IMR-90 (cell line): Measurements from ENCODE around the gene GGN. TPM values are rescaled to one million over a fixed set of nuclear protein-coding genes. Genes with fewer than 3 reads are reported as not detected.

Experiments
- ATAC-seq: fragments of 200-7000 bp; cut with Tn5 transposase; 2 replicates; pipeline ENCODE4 v1.9.1; 2020; ENCODE audit warnings: low read depth, mild to moderate bottlenecking, moderate library complexity
- BruUV-seq: library from RNA; stranded (reverse); fragments of 400-500 nt; replicated peaks from 2 replicates; lab custom pipeline; 2021; lab: Mats Ljungman, UMichigan
- CTCF ChIA-PET: fragments of 300-600 bp; formaldehyde crosslinking; extraction: SDS; loops from one replicate; lab custom pipeline; 2021; ENCODE audit warnings: antibody characterized with exemption; lab: Yijun Ruan, JAX
- POLR2A ChIA-PET: fragments of 300-600 bp; sonication (Branson Sonifier 250); formaldehyde crosslinking; loops from one replicate; lab custom pipeline; 2022; ENCODE audit warnings: antibody characterized with exemption; ENCODE audit not compliant: unreplicated experiment; lab: Charles Lee
- DNase-seq: peaks from one replicate; pipeline ENCODE4 v3.0.0; 2013
- H2AFZ ChIP-seq: replicated peaks from 2 replicates; pipeline ENCODE3; 2013; ENCODE audit warnings: low read length, mild to moderate bottlenecking; ENCODE audit not compliant: poor library complexity
- H2AK5ac ChIP-seq: 2 replicates; pipeline ENCODE4 v1.6.1; 2013; ENCODE audit warnings: low read depth, low read length, inconsistent platforms
- H2AK9ac ChIP-seq: replicated peaks from 2 replicates; pipeline ENCODE3; 2013; ENCODE audit warnings: mild to moderate bottlenecking, low read depth, low read length, moderate library complexity; ENCODE audit not compliant: poor library complexity
- H2BK120ac ChIP-seq: 2 replicates; pipeline ENCODE4 v1.6.1; 2013; ENCODE audit warnings: low read depth, low read length, inconsistent platforms
- H2BK15ac ChIP-seq: 3 replicates; pipeline ENCODE4 v1.6.1; 2013; ENCODE audit warnings: low read depth, low read length, inconsistent platforms
- H2BK20ac ChIP-seq: 2 replicates; pipeline ENCODE4 v1.6.1; 2013; ENCODE audit warnings: low read depth, mild to moderate bottlenecking, inconsistent platforms, low read length, moderate library complexity
- H2BK5ac ChIP-seq: 2 replicates; pipeline ENCODE4 v1.6.1; 2013; ENCODE audit warnings: mild to moderate bottlenecking, low read depth, low read length, inconsistent platforms; ENCODE audit not compliant: poor library complexity, severe bottlenecking
- H3K14ac ChIP-seq: replicated peaks from 2 replicates; pipeline ENCODE4 v1.6.1; 2013; ENCODE audit warnings: low read depth, low read length, inconsistent platforms
- H3K18ac ChIP-seq: 2 replicates; pipeline ENCODE4 v1.6.1; 2013; ENCODE audit warnings: low read depth, low read length, control low read depth
- H3K23ac ChIP-seq: 2 replicates; pipeline ENCODE4 v1.6.1; 2013; ENCODE audit warnings: low read depth, low read length, inconsistent platforms
- H3K27ac ChIP-seq: 2 replicates; pipeline ENCODE4 v1.5.1; 2013; ENCODE audit warnings: mild to moderate bottlenecking, control low read depth, low read length; ENCODE audit not compliant: insufficient read depth
- H3K27me3 ChIP-seq: 2 replicates; pipeline ENCODE4 v1.6.1; 2013; ENCODE audit warnings: low read length; ENCODE audit not compliant: control insufficient read depth, insufficient read depth
- H3K36me3 ChIP-seq: 2 replicates; pipeline ENCODE4 v1.6.1; 2013; ENCODE audit warnings: low read length, mixed read lengths; ENCODE audit not compliant: control insufficient read depth, insufficient read depth
- H3K4ac ChIP-seq: 2 replicates; pipeline ENCODE4 v1.6.1; 2013; ENCODE audit warnings: low read depth, low read length, inconsistent platforms
- H3K4me1 ChIP-seq: 2 replicates; pipeline ENCODE4 v1.6.1; 2013; ENCODE audit warnings: low read length, mixed read lengths; ENCODE audit not compliant: control insufficient read depth, insufficient read depth
- H3K4me2 ChIP-seq: 2 replicates; pipeline ENCODE4 v1.6.1; 2013; ENCODE audit warnings: low read depth, mild to moderate bottlenecking, control low read depth, low read length, moderate library complexity
- H3K4me3 ChIP-seq: 2 replicates; pipeline ENCODE4 v1.5.1; 2013; ENCODE audit warnings: low read depth, mild to moderate bottlenecking, control low read depth, low read length, moderate library complexity; ENCODE audit not compliant: insufficient read depth
- H3K56ac ChIP-seq: 2 replicates; pipeline ENCODE4 v1.6.1; 2013; ENCODE audit warnings: low read length, inconsistent platforms; ENCODE audit not compliant: insufficient read depth; ENCODE audit errors: extremely low read depth
- H3K79me1 ChIP-seq, 2 experiments: 2 replicates each; pipeline ENCODE4 v1.6.1; 2013; ENCODE audit warnings: low read length in 2 of 2, inconsistent platforms in 1 of 2, low read depth in 1 of 2
- H3K9ac ChIP-seq: 2 replicates; pipeline ENCODE4 v1.6.1; 2013; ENCODE audit warnings: low read depth, low read length, control low read depth
- H3K9me1 ChIP-seq: 2 replicates; pipeline ENCODE4 v1.6.1; 2013; ENCODE audit warnings: low read length, inconsistent platforms; ENCODE audit not compliant: insufficient read depth
- H3K9me3 ChIP-seq: 2 replicates; pipeline ENCODE4 v1.6.1; 2013; ENCODE audit warnings: low read length; ENCODE audit not compliant: control insufficient read depth, insufficient read depth
- H4K20me1 ChIP-seq: 2 replicates; pipeline ENCODE4 v1.6.1; 2013; ENCODE audit warnings: low read length, inconsistent platforms; ENCODE audit not compliant: insufficient read depth
- H4K5ac ChIP-seq: 2 replicates; pipeline ENCODE4 v1.6.1; 2013; ENCODE audit warnings: mild to moderate bottlenecking, low read depth, low read length, control low read depth
- H4K8ac ChIP-seq, 2 experiments: 2 replicates each; pipeline ENCODE4 v1.6.1; 2013; ENCODE audit warnings: low read depth in 2 of 2, low read length in 2 of 2, control low read depth in 1 of 2, inconsistent platforms in 1 of 2
- H4K91ac ChIP-seq: 2 replicates; pipeline ENCODE4 v1.6.1; 2013; ENCODE audit warnings: low read depth, low read length, inconsistent platforms; ENCODE audit not compliant: insufficient read depth
- POLR2A ChIP-seq: IDR thresholded peaks from 2 replicates; pipeline ENCODE4 v1.6.1; 2012; ENCODE audit warnings: mild to moderate bottlenecking, low read depth, low read length
- RAD21 ChIP-seq: IDR thresholded peaks from 2 replicates; pipeline ENCODE4 v1.6.1; 2012; ENCODE audit warnings: low read length, improper control_type of control experiment
- WGBS, 2 experiments: methylation state at CpG; one replicate each; pipeline versions ENCODE4 v1.1.5 to v1.1.7; 2013; ENCODE audit warnings: missing lambda C conversion rate in 2 of 2; ENCODE audit not compliant: insufficient read length in 1 of 2; ENCODE audit errors: extremely low coverage in 2 of 2; 5-methylcytosine and 5-hydroxymethylcytosine counted together
- dilution Hi-C: fragments of 300-500 bp; cut with HindIII; formaldehyde crosslinking; loops from one replicate; pipeline ENCODE4 v1.14.3; 2018; ENCODE audit warnings: low sequenced_read_pairs; ENCODE audit not compliant: unreplicated experiment
- in situ Hi-C: fragments of 300-500 bp; cut with MboI; formaldehyde crosslinking; loops from 3 replicates; pipeline ENCODE4 v1.14.3; 2019; ENCODE audit warnings: low sequenced_read_pairs, inconsistent platforms, mixed read lengths
- intact Hi-C: fragments of 100-400 bp; cut with micrococcal nuclease; formaldehyde crosslinking; loops from 2 replicates; pipeline ENCODE4 v1.10.0; 2022
- polyA plus RNA-seq, 3 experiments: library from polyadenylated mRNA; depleted of rRNA; stranded (reverse); fragments of >200 nt; gene quantifications; 2 replicates each; pipeline ENCODE4 v1.2.3, GENCODE V29; 2012; ENCODE audit warnings: low replicate concordance in 1 of 3
- total RNA-seq: library from RNA; depleted of rRNA; stranded (reverse); fragments of >200 nt; gene quantifications from 2 replicates; pipeline ENCODE4 v1.2.3, GENCODE V29; 2012

Gene GGN
- total and polyA plus RNA-seq, 2 of the 4 experiments (the other 2 are of a cell fraction), result under 0.01 to 0.65 TPM

- Histone ChIP-seq H3K18ac (no peak overlapping the region), H3K79me1 (no peaks in the 10 kb centered on the region), H3K9me1 (no peaks in the 10 kb centered on the region), H3K4me1 (no peaks in the 10 kb centered on the region), H4K20me1 (no peaks in the 10 kb centered on the region), H2BK15ac (no peak overlapping the region), H3K14ac (no peak overlapping the region), H2AFZ (no peak overlapping the region), H4K8ac (no peak overlapping the region), H3K36me3 (no peaks in the 10 kb centered on the region), H2BK5ac (no peak overlapping the region), H2BK120ac (no peak overlapping the region), H3K4me3 (no peak overlapping the region), H2AK5ac (no peak overlapping the region), H3K4ac (no peak overlapping the region), H3K9me3 (no peaks in the 10 kb centered on the region), H4K5ac (no peak overlapping the region), H3K56ac (no peak overlapping the region), H3K4me2 (no peak overlapping the region), H2BK20ac (no peak overlapping the region), H3K9ac (no peak overlapping the region), H4K91ac (no peak overlapping the region), H3K23ac (no peak overlapping the region), H3K27me3 (peaks cover 25% of the 10 kb centered on the region), H2AK9ac (no peak overlapping the region), H3K27ac (no peak overlapping the region)
- ATAC-seq, result no peak
- dilution Hi-C loops, result no loop called here
- no peak for DNase-seq
- in situ Hi-C loops, result no loop called here
- CTCF ChIA-PET, result no interaction called here
- no TSS peak for BruUV-seq
- POLR2A ChIA-PET, result no interaction called here
- intact Hi-C loops, result no loop called here
- TF ChIP-seq RAD21 (no peak), POLR2A (no peak)
- WGBS, 2 experiments, result no CpG with 5 or more reads among the region's 2 CpGs
Observed at GRCh38 chr19:38369584-38369983, 18.2 kb downstream of the GGN start.
